Progenitor cell of endocrine pancreas (in vitro differentiated cells): Measurements from ENCODE around the gene ERP27. TPM values are rescaled to one million over a fixed set of nuclear protein-coding genes. Genes with fewer than 3 reads are reported as not detected.

Experiments used
- DNase-seq: peaks from one replicate; pipeline ENCODE4 v3.0.0; 2021; ENCODE audit warnings: low spot score; ENCODE audit not compliant: unreplicated experiment
- H3K27ac Mint-ChIP-seq: 2 replicates; pipeline ENCODE4 v1.8.0; 2021; ENCODE audit warnings: mild to moderate bottlenecking, moderate library complexity, mixed read lengths
- H3K27me3 Mint-ChIP-seq: 2 replicates; pipeline ENCODE4 v1.8.0; 2021; ENCODE audit warnings: mixed read lengths
- H3K36me3 Mint-ChIP-seq: 2 replicates; pipeline ENCODE4 v1.8.0; 2022; ENCODE audit warnings: mixed read lengths; ENCODE audit not compliant: insufficient read depth
- H3K4me1 Mint-ChIP-seq: 2 replicates; pipeline ENCODE4 v1.8.0; 2021; ENCODE audit warnings: low read depth, mixed read lengths
- H3K4me3 Mint-ChIP-seq: 2 replicates; pipeline ENCODE4 v1.8.0; 2021; ENCODE audit warnings: low read depth, mild to moderate bottlenecking, moderate library complexity, mixed read lengths
- H3K9me3 Mint-ChIP-seq: 2 replicates; pipeline ENCODE4 v1.8.0; 2021; ENCODE audit warnings: low read depth, mixed read lengths
- total RNA-seq: library from RNA; stranded (reverse); gene quantifications from 2 replicates; pipeline ENCODE4 v1.2.1, GENCODE V29; 2021
- TF ChIP-seq, protein P1 (sequence below): fragments of 200-600 bp; sonication (generic); IDR thresholded peaks from one replicate; pipeline ENCODE4 v1.5.0; 2021; ENCODE audit warnings: antibody characterized with exemption, mild to moderate bottlenecking; ENCODE audit not compliant: unreplicated experiment

ERP27 gene
- total RNA-seq, 1 donor from 2014 or later: 22.8 TPM

DNA sequence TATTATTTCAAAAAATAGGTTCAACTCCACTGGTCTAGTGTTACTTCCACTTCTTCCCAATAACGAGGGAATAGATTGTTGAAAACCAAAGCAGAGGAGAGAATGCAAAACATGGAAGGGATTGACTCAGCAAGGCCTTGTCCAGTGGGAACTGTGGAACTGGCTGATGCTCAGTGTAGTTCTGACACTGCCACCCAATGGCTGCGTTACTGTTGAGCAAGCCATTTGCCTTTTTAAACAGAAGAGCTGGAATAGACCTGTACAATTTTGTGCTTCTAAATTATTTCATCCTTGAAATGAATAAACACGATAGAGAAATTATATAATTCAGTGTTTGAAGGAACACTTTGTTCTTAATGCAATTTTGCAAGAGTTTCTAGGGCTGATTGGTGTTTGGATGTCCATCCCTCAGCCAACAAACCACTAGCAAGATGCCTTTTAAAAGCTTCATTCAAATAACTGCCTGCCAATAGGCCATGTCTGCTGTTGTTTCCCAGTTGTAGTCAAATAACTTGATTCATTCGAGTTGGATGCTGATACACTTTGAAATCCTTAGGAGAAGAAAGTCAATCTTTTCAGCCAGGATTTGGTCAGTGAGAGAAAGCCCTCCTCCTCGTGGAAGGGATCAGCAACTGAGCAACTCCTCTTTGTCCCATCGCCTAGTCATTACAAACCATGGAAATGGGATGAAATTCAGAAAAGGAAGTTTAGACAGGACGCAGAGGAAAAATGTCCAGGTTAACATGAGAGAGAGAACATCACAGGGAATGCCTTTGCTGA lies 45.4 kb downstream of the ERP27 start:
- Mint-ChIP-seq H3K27ac (peak overlapping the region; percentile 15), H3K4me3 (no peak overlapping the region), H3K4me1 (peaks cover 10% of the 10 kb centered on the region), H3K36me3 (no peaks in the 10 kb centered on the region), H3K27me3 (no peaks in the 10 kb centered on the region), H3K9me3 (no peaks in the 10 kb centered on the region)
- TF ChIP-seq, protein P1, sequence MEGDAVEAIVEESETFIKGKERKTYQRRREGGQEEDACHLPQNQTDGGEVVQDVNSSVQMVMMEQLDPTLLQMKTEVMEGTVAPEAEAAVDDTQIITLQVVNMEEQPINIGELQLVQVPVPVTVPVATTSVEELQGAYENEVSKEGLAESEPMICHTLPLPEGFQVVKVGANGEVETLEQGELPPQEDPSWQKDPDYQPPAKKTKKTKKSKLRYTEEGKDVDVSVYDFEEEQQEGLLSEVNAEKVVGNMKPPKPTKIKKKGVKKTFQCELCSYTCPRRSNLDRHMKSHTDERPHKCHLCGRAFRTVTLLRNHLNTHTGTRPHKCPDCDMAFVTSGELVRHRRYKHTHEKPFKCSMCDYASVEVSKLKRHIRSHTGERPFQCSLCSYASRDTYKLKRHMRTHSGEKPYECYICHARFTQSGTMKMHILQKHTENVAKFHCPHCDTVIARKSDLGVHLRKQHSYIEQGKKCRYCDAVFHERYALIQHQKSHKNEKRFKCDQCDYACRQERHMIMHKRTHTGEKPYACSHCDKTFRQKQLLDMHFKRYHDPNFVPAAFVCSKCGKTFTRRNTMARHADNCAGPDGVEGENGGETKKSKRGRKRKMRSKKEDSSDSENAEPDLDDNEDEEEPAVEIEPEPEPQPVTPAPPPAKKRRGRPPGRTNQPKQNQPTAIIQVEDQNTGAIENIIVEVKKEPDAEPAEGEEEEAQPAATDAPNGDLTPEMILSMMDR: no peak
- DNase-seq: no peak

DNA sequence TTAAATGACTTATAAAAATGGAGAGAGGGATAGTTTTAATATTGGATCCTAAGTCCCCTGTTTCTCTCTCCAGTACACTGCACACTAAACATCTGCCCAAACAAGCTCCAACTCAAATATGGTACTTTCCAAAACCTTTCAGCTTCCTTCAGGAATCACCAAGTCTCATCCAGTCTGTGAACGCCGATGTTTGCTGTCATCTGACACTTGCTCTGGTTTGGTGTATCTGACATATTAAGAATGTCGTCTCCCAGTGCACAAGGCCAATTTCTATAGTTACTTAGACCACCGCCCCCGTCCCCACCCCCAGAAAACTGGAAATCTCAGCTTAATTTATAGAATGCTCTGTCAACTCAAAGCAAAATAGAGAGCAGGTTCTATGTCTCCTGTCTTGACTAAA lies 47.6 kb downstream of the ERP27 start:
- H3K36me3 Mint-ChIP-seq: no peaks in the 10 kb centered on the region
- H3K27me3 Mint-ChIP-seq: no peaks in the 10 kb centered on the region
- H3K9me3 Mint-ChIP-seq: no peaks in the 10 kb centered on the region
- no peak for DNase-seq
- H3K27ac Mint-ChIP-seq: no peak overlapping the region
- H3K4me3 Mint-ChIP-seq: no peak overlapping the region
- TF ChIP-seq, protein P1: no peak
- H3K4me1 Mint-ChIP-seq: peaks cover 12% of the 10 kb centered on the region

DNA sequence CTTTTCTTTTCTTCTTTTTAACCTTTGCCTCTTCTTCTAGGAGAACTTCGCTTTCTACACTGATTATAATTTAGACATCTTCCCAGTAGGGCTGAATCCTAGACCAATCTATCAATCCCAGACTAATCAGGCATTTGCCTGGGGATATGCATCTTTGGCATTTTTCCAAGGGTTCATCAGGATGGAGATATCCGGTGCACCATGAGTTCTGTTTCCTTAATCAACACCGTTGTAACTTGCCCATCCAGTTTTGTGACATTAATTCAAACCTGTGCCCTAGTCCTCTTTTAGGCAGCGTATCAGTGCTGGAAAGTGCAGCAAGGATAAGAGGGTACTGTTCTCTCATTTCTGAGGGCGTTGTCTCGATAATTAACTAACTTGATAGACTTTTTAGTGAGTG lies 52.1 kb downstream of the ERP27 start:
- Mint-ChIP-seq H3K9me3 (no peaks in the 10 kb centered on the region), H3K36me3 (no peaks in the 10 kb centered on the region), H3K4me1 (peaks cover 1% of the 10 kb centered on the region), H3K27ac (no peak overlapping the region), H3K27me3 (peaks cover 4% of the 10 kb centered on the region), H3K4me3 (no peak overlapping the region)
- TF ChIP-seq, protein P1: no peak
- DNase-seq: no peak

DNA sequence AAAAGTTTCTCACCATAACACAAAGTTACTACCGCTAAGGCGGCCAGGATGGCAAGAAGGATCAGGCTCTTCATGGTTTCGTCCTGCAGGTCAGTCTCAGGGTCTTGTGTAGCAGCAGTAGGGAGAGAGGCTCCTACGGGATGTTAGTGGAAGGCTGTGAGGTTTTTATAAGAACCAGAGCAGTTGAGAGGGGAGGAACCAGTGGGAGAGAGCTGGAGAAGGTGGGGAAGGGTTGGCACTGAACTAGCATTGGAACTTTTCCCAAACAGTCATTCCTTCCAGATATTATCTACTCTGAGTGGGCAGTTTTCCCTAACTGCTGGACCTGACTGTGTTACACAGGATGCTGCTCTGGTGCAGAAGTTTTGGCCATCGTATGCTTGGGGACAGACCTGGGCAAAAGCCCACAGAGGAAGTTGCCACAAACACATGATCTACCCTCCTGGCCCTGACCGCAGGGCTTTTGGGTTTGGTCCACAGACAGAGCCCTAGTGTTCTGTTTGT lies 52.6 kb downstream of the ERP27 start, which contains the start of gene MGP:
Gene MGP, minus strand, starts transcription at position 137 of the 504 bp plus-strand sequence. Its CDS starts 63 bp downstream, at position 74.
- TF ChIP-seq, protein P1: no peak
- H3K27me3 Mint-ChIP-seq: peaks cover 4% of the 10 kb centered on the region
- no peaks in the 10 kb centered on the region for H3K9me3 Mint-ChIP-seq
- DNase-seq: no peak
- H3K4me3 Mint-ChIP-seq: no peak within 1 kb of the TSS
- H3K4me1 Mint-ChIP-seq: peaks cover 1% of the 10 kb centered on the region
- H3K27ac Mint-ChIP-seq: no peak within 1 kb of the TSS
- no peaks in the 10 kb centered on the region for H3K36me3 Mint-ChIP-seq

DNA sequence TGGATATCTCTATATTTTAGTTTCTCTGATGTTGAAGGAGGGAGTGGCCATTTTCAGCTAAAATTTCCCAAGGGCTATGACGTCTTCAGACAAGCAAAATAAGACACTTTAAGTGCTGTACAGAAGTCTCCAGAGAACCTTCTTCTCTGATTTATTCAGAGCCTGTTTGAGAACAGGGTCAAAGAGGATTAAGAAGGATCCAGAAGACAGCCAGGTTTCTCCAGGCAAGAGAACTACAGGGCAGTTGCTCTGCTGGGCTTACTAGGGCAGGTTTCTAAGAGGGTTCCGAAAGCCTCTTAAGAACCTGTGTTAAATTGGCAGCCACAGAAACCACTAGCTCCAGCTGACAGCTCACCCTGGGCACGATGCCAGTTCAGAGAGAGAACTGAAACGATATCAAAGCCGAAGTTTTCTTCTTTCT lies 53.9 kb downstream of the ERP27 start:
- TF ChIP-seq, protein P1: no peak
- Mint-ChIP-seq H3K27ac (no peak overlapping the region), H3K36me3 (no peaks in the 10 kb centered on the region), H3K9me3 (no peaks in the 10 kb centered on the region), H3K27me3 (peaks cover 4% of the 10 kb centered on the region), H3K4me1 (peaks cover 1% of the 10 kb centered on the region), H3K4me3 (no peak overlapping the region)
- DNase-seq: no peak
